ENCODE results near the gene KCNMA1.

The KCNMA1 gene

GRCh38 chr10:77286531-77287508, 350.8 kb downstream of the KCNMA1 start:
- no peak for TF ChIP-seq YY1 (IDR thresholded peaks at IDR 0.05; ENCODE audit: low read depth)

DNA sequence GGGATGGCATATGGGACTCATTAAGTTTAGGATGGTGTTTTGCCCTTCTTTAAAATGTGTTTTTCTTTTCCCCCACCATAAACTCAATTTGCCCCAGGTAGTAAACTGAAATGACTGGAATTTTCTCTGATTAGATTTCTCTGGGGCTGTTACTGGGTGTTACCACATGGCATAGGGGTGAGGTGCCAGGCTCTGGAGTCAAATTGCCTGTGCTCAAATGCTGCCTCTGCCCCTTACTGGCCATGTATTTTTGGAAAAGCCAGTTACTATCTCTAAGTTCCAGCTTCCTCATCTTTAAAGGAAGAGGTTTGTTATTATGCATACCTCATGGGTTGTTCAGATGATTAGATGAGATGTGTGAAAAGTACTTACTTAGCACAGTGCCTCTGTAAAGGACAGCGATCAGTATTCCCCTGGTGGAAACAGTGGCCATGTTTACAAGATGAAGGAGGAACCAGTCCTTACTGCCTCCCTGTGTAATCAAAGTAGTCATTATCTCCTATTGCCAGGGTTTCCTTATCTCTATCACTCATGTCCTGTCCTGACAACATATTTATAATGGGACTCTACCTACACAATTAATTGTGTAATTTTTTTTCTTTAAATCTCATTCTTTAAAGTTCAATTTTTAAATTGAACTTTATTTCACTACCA, 352.0 kb downstream of the KCNMA1 start:
- TF ChIP-seq EP300 (IDR thresholded peaks at IDR 0.05; ENCODE audit: borderline replicate concordance) (no peak), EGR1 (IDR thresholded peaks at IDR 0.05) (no peak), TCF12 (IDR thresholded peaks at IDR 0.05; ENCODE audit: low read depth) (no peak), RAD21 (IDR thresholded peaks at IDR 0.05; ENCODE audit: low read depth) (no peak)

- no peak for TF ChIP-seq CEBPB (IDR thresholded peaks at IDR 0.05)
- no peak for TF ChIP-seq EGR1 (IDR thresholded peaks at IDR 0.05)
- no peak for TF ChIP-seq TAF1 (IDR thresholded peaks at IDR 0.05; ENCODE audit: low read depth)
- no peak for TF ChIP-seq TCF12 (IDR thresholded peaks at IDR 0.05; ENCODE audit: low read depth)
- TF ChIP-seq CREB1 (IDR thresholded peaks at IDR 0.05; ENCODE audit: low read depth), result no peak
- no peak for TF ChIP-seq TEAD4 (IDR thresholded peaks at IDR 0.05)
- TF ChIP-seq USF1 (IDR thresholded peaks at IDR 0.05), result no peak
- TF ChIP-seq YY1 (IDR thresholded peaks at IDR 0.05; ENCODE audit: low read depth), result no peak
Measured at GRCh38 chr10:77284797-77285196, 352.8 kb downstream of the KCNMA1 start.

DNA sequence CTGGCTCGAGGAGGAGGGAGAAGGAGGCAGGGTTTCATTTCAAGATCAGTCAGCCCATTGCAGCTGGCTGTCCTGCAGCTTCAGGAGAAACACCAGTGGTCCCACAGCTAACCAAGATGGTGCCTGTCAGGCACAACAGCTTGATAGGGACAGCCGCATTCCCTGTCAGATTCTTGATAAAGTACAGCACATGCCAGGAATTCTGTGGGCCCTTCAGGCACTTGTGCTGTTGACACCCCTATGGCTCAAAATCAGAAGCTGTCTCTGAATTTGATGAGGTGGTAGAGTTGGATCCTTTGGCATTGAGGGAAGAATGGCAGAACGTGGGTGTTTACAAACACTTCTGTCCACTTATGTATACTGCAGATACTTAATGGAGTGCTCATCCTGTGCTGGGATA, 354.3 kb downstream of the KCNMA1 start:
- TF ChIP-seq NFIC (IDR thresholded peaks at IDR 0.05) (no peak), FOXM1 (IDR thresholded peaks at IDR 0.05; ENCODE audit: borderline replicate concordance, low read depth) (no peak), TEAD4 (IDR thresholded peaks at IDR 0.05) (no peak), EP300 (IDR thresholded peaks at IDR 0.05; ENCODE audit: borderline replicate concordance) (no peak), YY1 (IDR thresholded peaks at IDR 0.05; ENCODE audit: low read depth) (no peak), TCF12 (IDR thresholded peaks at IDR 0.05; ENCODE audit: low read depth) (no peak), RAD21 (IDR thresholded peaks at IDR 0.05; ENCODE audit: low read depth) (no peak), EGR1 (IDR thresholded peaks at IDR 0.05) (no peak), MAX (IDR thresholded peaks at IDR 0.05) (no peak), USF1 (IDR thresholded peaks at IDR 0.05) (no peak), TAF1 (IDR thresholded peaks at IDR 0.05; ENCODE audit: low read depth) (no peak), CREB1 (IDR thresholded peaks at IDR 0.05; ENCODE audit: low read depth) (no peak), ZBTB7A (IDR thresholded peaks at IDR 0.05; ENCODE audit: low read depth) (no peak)
- TF ChIP-seq, protein P1, sequence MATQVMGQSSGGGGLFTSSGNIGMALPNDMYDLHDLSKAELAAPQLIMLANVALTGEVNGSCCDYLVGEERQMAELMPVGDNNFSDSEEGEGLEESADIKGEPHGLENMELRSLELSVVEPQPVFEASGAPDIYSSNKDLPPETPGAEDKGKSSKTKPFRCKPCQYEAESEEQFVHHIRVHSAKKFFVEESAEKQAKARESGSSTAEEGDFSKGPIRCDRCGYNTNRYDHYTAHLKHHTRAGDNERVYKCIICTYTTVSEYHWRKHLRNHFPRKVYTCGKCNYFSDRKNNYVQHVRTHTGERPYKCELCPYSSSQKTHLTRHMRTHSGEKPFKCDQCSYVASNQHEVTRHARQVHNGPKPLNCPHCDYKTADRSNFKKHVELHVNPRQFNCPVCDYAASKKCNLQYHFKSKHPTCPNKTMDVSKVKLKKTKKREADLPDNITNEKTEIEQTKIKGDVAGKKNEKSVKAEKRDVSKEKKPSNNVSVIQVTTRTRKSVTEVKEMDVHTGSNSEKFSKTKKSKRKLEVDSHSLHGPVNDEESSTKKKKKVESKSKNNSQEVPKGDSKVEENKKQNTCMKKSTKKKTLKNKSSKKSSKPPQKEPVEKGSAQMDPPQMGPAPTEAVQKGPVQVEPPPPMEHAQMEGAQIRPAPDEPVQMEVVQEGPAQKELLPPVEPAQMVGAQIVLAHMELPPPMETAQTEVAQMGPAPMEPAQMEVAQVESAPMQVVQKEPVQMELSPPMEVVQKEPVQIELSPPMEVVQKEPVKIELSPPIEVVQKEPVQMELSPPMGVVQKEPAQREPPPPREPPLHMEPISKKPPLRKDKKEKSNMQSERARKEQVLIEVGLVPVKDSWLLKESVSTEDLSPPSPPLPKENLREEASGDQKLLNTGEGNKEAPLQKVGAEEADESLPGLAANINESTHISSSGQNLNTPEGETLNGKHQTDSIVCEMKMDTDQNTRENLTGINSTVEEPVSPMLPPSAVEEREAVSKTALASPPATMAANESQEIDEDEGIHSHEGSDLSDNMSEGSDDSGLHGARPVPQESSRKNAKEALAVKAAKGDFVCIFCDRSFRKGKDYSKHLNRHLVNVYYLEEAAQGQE (IDR thresholded peaks at IDR 0.05; ENCODE audit: low read depth), result no peak

- TF ChIP-seq CEBPB (IDR thresholded peaks at IDR 0.05) (no peak), EGR1 (IDR thresholded peaks at IDR 0.05) (no peak), RAD21 (IDR thresholded peaks at IDR 0.05; ENCODE audit: low read depth) (no peak), TEAD4 (IDR thresholded peaks at IDR 0.05) (no peak), FOXM1 (IDR thresholded peaks at IDR 0.05; ENCODE audit: borderline replicate concordance, low read depth) (no peak), YY1 (IDR thresholded peaks at IDR 0.05; ENCODE audit: low read depth) (no peak), CREB1 (IDR thresholded peaks at IDR 0.05; ENCODE audit: low read depth) (no peak), TCF12 (IDR thresholded peaks at IDR 0.05; ENCODE audit: low read depth) (no peak), NFIC (IDR thresholded peaks at IDR 0.05) (no peak), EP300 (IDR thresholded peaks at IDR 0.05; ENCODE audit: borderline replicate concordance) (no peak), MAX (IDR thresholded peaks at IDR 0.05) (no peak), TAF1 (IDR thresholded peaks at IDR 0.05; ENCODE audit: low read depth) (no peak), USF1 (IDR thresholded peaks at IDR 0.05) (no peak), ZBTB7A (IDR thresholded peaks at IDR 0.05; ENCODE audit: low read depth) (no peak)
- TF ChIP-seq, protein P1 (IDR thresholded peaks at IDR 0.05; ENCODE audit: low read depth), result no peak
Measured at GRCh38 chr10:77282163-77282562, 355.4 kb downstream of the KCNMA1 start.

Data from Ishikawa (cell line).